ENCODE measurements around the gene DNAJC11.
"Not testable (repeated sequence)": the region's sequence is repeated elsewhere in the genome, so short reads cannot be mapped to it uniquely, and the experiment has no call there.

GRCh38 chr1:6599991-6600390, 101.6 kb downstream of the DNAJC11 start:
- TF ChIP-seq GLIS3 (CRISPR knock-in tag; IDR thresholded peaks at IDR 0.05); CSRNP3 (CRISPR knock-in tag; IDR thresholded peaks at IDR 0.05); ARNTL (CRISPR knock-in tag; IDR thresholded peaks at IDR 0.05; ENCODE audit: borderline replicate concordance, low read depth); ZFP3 (CRISPR knock-in tag; IDR thresholded peaks at IDR 0.05); ZNF8 (CRISPR knock-in tag; IDR thresholded peaks at IDR 0.05); OSR1 (CRISPR knock-in tag; IDR thresholded peaks at IDR 0.05); BACH2 (CRISPR knock-in tag; IDR thresholded peaks at IDR 0.05; ENCODE audit: borderline replicate concordance); TSHZ2 (CRISPR knock-in tag; IDR thresholded peaks at IDR 0.05): not testable (repeated sequence)
- TF ChIP-seq, protein P1, sequence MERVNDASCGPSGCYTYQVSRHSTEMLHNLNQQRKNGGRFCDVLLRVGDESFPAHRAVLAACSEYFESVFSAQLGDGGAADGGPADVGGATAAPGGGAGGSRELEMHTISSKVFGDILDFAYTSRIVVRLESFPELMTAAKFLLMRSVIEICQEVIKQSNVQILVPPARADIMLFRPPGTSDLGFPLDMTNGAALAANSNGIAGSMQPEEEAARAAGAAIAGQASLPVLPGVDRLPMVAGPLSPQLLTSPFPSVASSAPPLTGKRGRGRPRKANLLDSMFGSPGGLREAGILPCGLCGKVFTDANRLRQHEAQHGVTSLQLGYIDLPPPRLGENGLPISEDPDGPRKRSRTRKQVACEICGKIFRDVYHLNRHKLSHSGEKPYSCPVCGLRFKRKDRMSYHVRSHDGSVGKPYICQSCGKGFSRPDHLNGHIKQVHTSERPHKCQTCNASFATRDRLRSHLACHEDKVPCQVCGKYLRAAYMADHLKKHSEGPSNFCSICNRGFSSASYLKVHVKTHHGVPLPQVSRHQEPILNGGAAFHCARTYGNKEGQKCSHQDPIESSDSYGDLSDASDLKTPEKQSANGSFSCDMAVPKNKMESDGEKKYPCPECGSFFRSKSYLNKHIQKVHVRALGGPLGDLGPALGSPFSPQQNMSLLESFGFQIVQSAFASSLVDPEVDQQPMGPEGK (CRISPR knock-in tag; IDR thresholded peaks at IDR 0.05; ENCODE audit: borderline replicate concordance), result not testable (repeated sequence)
- TF ChIP-seq, protein P2, sequence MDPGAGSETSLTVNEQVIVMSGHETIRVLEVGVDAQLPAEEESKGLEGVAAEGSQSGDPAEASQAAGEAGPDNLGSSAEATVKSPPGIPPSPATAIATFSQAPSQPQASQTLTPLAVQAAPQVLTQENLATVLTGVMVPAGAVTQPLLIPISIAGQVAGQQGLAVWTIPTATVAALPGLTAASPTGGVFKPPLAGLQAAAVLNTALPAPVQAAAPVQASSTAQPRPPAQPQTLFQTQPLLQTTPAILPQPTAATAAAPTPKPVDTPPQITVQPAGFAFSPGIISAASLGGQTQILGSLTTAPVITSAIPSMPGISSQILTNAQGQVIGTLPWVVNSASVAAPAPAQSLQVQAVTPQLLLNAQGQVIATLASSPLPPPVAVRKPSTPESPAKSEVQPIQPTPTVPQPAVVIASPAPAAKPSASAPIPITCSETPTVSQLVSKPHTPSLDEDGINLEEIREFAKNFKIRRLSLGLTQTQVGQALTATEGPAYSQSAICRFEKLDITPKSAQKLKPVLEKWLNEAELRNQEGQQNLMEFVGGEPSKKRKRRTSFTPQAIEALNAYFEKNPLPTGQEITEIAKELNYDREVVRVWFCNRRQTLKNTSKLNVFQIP (CRISPR knock-in tag; IDR thresholded peaks at IDR 0.05; ENCODE audit: borderline replicate concordance, low read depth), result not testable (repeated sequence)
